DMS153 (cell line): ENCODE measurements around the gene SLITRK3.

Experiments used
- DNase-seq: peaks from one replicate; lab custom pipeline; 2025; lab: John Stamatoyannopoulos, UW

The SLITRK3 gene, protein sequence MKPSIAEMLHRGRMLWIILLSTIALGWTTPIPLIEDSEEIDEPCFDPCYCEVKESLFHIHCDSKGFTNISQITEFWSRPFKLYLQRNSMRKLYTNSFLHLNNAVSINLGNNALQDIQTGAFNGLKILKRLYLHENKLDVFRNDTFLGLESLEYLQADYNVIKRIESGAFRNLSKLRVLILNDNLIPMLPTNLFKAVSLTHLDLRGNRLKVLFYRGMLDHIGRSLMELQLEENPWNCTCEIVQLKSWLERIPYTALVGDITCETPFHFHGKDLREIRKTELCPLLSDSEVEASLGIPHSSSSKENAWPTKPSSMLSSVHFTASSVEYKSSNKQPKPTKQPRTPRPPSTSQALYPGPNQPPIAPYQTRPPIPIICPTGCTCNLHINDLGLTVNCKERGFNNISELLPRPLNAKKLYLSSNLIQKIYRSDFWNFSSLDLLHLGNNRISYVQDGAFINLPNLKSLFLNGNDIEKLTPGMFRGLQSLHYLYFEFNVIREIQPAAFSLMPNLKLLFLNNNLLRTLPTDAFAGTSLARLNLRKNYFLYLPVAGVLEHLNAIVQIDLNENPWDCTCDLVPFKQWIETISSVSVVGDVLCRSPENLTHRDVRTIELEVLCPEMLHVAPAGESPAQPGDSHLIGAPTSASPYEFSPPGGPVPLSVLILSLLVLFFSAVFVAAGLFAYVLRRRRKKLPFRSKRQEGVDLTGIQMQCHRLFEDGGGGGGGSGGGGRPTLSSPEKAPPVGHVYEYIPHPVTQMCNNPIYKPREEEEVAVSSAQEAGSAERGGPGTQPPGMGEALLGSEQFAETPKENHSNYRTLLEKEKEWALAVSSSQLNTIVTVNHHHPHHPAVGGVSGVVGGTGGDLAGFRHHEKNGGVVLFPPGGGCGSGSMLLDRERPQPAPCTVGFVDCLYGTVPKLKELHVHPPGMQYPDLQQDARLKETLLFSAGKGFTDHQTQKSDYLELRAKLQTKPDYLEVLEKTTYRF

DNA sequence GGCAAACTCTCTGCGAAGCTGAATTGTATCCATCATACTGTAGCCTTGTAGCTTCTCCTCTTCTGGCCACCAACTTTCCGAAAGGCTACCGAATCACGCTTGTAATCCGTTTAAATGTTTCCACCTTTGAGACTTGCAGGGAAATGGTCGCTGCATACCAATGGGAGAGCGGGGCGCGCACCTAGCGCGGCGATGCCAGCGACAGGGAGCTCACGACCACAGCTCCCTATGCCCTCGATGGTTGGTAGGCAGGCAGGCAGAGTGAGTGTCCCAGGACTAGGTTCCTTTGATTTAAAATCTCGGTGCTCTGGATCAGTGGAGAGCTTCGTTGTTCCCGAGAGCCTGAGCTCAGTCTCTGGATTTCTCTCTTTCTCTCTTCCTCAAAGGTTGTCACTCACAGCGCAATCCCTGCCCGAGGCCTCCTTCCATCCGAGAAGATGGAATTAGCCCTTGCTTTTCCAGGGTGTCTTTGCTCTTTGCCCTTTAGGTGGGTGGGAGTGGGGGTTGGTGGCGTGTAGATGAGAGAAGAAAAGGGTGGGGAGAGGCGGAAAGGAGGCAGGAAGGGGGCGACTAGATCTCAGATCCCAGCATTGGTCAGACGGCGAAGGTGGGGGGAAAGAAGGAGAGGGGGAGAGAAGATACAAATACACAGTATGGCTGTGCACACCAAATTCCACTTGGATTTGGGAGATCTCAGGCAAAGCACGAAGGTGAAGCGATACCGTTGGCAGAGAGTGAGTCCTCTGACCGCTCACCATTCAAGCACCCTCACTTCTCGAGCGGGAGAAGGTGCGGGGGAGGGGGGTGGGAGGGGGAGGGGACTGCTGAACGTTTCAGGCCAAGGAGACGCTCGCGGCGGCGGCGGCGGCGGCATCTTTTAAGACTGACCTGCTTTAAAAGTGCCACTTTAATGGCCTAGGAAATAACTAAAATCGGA is at the start of gene SLITRK3:
SLITRK3 (minus strand) TSS at position 745 of the 937 bp plus-strand sequence. CDS start 5,554 bp downstream, outside the sequence.
- DNase-seq = no peak

DNA sequence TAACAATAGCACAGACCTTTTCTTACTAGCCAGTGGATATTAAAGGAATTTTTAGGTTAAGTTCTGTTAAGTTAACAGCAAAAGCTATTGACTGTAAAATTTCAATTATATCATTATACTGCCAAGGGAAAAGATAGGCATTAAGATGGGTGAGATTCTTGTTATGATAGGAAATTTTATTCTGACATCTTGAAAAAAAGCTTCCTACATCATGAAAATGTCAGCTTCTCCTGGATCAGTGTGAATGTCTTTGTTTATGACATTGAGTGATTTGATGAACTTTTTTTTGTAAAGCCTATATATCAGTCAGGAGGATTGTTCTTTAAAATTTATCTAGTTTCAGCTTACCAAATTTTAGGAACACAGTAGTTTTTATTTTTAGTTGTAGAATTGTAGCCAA is 47.4 kb upstream of the SLITRK3 start:
- no peak for DNase-seq

DNA sequence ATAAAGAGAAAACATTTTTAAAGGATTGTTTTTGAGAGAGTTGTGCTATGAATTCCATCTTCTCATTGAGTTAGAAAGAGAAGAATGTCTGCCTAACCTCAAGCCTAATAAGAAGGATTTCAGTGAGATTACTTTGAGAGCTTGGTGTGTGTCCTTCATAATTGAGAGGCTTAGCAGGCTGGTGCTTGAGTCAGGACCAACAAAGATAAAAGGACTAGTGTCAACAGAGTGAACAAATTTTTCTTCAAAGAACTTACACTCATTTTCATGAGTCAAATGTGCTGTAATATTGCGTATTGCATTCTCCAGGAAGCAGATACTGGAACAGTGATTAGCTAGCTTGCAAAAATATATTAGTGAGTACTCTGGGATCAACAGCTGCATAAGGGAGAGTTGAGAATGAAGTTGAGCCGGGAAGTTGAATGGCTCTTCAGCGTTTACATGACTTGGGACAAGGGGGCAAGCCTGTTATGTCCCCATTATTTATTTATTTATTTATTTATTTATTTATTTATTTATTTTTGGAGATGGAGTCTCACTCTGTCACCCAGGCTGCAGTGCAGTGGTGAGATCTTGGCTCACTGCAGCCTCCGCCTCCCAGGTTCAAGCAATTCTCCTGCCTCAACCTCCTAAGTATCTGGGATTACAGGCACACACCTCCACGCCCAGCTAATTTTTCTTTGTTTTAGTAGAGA is 37.5 kb upstream of the SLITRK3 start:
- DNase-seq = no peak

DNA sequence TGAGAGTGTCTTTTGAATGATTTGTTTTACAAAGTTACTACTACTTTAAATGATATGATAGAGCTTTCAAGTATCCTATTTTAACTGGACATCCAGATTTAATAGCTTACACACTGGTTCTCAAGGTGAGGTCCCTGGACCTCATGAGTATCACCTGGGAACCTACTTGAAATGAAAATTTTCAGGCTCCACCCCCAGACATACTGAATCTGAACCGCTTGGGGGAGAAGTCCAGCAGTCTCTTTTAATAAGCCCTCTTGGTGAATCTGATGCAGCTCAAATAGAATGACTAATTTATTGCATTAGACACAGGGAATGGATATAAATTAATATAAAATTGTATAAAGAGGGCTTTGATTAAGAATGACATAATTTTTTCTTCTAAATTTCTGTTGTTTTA is 29.4 kb upstream of the SLITRK3 start:
- DNase-seq = no peak

DNA sequence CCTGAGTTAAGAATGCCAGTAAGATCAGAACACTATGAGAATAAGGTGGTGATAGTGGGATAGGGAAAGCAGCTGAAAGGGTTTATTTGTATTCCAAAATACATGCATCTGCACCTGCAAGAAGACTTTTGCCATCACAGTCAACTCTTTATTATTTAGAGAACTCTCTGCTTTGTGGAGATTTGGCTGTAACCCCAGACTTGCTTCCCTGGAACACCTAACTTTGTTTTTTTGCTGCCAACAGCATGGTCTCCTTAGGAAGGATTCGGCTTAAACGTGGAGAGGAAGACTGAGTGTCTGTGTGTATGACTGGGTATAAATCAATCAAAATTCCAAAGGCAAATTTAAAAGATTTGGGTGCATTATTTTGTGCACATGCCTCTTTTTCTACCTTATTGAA is 21.6 kb upstream of the SLITRK3 start:
- DNase-seq = no peak

DNA sequence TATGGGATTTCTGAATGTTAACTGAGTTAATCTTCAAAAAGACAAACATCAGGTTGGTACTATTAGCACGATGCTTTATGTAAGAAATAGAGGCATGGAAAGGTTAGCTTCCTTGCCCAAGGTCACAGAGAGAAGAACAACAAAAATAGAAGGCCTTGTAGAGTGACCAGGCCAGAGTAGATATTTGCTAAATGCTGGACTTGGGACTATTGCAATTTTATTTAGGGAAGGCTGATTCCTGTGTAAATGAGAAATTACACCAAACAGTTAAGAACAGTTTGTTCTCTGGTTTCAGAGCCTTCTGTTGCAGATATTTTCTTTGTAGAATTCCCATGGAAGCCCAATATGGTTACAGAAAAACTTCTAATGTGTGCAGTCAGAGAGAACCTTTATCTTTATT is 16.4 kb upstream of the SLITRK3 start:
- no peak for DNase-seq

DNA sequence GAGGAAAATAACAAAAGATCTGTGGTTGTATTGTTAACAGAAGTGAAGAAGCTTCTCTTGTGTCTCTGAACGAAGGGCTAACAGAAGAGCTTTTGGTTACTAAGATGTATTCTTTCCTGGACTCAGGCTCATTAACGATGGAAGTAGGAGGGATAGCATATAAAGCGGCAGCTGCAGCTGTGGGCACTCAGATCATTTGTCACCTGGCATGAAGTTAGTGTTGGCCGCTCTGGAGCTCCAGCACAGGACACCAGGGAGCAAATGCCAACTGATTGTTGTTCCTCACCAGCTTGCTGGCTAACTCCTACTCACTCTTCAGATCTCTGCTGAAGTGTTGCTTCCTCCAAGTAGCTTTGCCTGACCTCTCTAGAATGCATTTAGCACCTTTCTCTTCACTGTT is 15.5 kb upstream of the SLITRK3 start:
- no peak for DNase-seq

DNA sequence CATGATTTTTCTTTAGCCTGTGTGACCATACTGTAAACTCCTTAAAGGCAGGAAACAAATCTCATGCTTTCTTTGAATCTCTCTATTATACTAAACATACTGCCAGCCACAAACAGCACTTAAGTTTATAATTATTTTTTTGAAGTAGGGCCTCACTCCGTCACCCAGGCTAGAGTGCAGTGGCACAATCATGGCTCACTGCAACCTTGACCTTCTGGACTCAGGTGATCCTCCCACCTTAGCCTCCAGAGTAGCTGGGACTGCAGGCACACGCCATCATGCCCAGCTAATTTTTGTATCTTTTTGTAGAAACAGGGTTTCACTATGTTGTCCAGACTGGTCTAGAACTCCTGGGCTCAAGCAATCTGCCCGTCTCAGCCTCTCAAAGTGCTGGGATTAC is 14.5 kb upstream of the SLITRK3 start:
- no peak for DNase-seq

DNA sequence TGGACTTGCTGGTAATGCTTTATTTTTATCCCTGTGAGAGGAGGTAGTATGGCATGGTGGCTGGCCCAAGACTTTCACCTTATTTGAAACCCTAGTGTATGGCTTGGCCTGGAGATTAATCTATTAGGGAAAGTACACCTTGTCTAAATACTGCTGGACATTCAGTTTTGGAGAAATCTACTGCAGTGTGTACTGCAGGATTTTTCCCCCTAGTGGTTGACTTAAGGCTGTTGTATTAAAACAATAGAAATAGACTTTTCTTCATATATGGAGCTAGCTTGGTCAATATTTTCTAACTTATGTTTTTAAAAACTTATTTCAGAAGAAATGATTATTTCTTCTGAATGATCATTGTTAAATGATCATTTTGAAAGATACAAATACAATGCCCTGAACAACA is 13.9 kb upstream of the SLITRK3 start:
- DNase-seq = no peak

DNA sequence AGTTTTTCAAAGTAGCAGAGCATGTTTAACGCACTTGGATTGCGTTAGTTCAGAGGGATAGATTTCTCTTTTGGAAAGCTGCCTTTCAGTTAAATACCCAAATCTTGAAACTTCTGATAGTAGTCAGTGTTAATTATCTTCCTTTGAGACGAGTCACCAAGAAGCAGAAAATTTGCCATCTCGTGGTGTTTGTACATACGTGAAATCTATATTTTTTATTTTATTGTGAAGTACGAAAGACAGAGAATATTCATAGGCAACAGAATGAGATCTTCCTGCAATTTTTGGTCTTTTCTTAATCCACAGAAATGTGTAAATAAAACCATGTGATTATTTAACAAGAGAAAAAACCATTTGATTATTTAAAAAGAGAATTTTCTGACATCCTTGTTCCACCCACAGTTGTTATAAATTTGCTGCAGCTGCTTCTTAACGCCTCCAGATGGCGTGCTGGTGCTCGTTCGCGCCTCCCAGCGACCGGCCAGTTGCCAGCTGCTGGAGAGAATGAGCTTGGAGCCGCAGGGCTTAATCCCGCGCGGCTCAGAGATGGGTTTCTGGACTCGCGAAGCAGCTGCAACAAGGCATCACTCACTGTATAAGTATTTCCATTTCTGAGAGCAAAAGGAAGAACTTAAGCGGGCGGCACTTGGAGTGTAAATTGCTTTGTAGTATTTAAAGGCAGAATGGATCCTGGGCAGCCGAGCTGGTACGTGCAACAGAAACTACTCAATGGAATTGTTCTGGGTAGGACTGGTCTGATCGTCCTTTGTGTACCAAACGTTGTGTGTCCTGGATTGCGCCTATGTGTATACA is 10.5 kb upstream of the SLITRK3 start:
- peak; percentile 64 for DNase-seq

DNA sequence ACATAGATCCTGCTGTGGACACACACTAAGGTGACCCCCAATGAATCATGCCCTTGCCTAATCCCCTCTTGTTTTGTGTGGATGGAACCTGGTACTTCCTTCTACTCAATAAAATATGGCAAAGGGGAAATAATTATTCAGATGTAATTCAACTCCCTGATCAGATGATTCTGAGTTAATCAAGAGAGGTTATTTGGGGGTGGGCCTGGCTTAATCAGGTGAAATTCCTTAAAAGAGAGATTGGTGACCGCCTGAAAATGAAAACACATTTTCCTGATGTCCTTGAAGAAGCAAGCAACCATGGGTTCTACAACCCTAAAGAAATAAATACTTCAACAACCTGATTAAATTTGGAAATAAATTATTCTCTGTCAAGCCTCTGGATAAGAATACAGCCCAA is 8.3 kb upstream of the SLITRK3 start:
- no peak for DNase-seq

DNA sequence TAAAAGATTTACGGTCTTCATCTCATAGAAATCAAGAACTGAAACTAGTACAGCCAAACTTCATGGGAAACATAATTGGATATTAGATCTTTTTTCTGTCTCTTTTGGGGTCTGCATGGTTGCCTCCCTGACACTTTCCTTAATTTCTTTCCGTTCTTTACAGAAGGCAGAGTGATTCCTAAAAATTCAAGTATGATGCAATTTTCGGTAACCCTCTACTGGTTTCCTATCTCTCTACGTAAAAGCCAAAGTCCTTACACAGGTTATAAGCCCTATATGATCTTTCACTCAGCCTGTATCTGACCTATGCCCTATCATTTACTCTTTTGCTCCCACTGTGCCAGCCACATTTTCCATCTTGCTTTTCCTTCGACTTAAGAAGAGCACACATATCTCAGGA is 6.8 kb upstream of the SLITRK3 start:
- DNase-seq = no peak

DNA sequence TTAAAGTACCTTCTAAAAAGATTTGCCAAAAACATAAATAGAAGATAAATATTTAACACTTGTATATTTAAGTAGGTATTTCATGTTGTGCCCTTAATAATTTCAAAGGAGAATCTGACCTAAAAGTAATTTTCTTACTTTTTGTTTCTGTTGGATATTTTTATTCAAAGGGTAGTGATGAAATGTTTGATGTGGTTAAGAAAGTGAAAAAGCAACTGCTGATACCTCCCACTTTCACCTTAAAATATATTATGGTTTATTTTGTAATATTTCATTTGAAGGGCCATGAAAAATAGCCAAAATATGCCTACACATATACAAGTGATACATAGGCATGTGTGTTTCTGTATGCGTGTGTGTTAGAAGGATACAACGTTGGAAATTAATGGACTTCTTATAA is 5.8 kb upstream of the SLITRK3 start:
- no peak for DNase-seq

DNA sequence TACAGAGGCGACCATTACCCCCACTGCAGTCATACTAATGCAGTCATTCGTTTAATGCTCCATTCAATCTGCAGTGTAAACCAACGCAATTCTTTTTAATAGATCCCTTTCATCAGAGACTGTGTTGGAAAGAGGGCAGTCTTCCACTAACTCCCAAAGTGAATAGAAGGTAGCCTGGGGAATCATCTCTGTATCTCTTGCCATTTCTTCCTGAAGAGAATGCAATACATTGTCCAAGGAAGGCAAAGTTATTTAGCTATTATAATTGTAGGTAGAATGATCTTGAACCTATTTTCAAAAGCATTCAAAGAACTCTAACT is 1.3 kb upstream of the SLITRK3 start:
- DNase-seq = no peak

DNA sequence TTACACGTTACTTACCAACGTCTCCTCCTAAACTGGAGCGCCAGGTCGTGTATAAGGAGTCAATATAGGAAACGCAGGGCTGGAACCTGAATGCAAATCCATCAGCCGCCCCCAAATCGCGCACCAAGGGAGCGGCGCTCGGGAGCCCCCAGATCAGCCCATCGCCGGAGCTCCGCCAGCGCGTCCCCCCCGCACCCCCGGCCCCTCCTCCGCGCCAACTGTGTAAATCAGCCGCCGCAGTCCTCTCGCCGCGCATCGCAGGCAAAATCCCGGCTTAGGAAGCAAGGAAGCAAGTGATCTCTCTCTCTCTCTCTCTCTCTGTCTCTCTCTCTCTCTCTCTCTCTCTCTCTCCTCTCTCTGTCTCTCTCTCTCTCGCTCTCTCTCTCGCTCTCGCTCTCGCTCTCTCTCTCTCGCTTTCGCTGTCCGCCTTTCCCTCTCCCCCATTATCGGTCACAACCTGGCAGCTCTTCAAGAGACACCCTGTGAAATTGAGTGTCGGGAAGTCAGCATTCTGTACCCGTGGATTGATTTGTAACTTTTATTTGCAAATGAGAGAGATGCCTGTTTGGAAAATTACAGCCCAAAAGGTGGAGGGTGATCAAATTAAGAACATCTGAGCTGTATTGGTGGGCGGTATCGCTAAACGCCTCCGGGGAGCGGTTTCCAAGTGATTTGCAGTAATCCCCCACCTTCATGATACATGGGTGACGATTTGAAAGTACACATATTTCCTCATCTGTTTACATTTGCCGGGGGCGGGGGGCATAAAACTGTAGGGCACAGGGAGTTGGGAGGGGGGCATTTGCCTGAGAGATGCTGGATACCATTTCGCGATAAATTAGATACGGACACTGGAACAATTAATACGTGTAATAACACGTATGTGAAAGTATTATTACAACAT is 645 bp upstream of the SLITRK3 start:
- no peak for DNase-seq

DNA sequence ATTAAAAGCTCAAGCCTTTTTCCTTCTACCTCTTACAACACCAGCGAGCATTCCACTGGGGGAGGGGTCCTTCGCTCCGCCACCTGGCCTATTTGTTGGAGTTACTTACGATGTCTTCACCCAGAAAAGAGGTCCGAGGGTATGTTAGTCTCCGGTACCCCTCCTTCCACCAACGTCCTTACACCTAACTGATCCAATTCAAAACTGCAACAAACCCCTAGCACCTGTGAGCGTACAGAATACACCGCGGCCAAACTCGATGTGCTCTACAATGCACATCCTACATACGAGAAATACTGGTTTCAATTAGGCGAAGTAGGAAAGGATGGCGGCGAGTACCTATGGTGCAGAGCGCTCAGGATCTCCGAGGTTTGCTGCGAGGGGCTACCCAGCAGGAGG is 944 bp downstream of the SLITRK3 start:
- DNase-seq = no peak

DNA sequence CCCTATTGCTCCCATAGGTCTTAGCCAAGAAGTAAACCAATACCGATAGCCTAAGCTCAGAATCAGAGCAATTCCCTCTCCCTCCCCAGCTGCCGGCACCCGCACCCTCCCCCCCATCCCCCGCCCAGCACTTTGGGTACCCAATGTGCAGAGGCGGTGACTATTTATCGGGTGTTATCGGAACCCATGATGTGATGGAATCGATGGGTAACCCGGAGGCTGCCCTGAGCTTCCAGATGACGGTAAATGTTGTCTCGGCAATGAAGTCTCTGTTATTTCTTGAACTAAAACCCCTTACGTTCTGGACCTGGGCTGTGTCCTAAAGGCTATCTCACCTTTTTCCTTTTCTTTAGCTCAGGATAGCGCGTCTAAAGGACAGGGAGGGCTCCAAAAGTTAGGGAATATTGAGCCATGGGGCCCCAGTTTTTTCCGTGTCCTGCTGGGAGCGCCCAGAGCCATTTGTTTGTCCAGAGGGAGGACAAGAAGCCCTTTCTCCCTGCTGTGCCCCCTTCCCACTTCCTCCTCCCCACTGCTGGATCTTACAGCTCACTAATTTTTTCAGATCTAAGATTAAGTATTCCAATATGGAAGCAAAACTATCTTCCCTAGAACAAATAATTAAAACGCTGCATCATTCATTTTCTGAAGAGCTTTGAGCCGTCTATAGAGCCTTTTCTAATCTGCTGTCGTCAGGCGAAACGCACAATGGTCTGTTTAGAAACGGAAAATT is 1.5 kb downstream of the SLITRK3 start:
- no peak for DNase-seq

DNA sequence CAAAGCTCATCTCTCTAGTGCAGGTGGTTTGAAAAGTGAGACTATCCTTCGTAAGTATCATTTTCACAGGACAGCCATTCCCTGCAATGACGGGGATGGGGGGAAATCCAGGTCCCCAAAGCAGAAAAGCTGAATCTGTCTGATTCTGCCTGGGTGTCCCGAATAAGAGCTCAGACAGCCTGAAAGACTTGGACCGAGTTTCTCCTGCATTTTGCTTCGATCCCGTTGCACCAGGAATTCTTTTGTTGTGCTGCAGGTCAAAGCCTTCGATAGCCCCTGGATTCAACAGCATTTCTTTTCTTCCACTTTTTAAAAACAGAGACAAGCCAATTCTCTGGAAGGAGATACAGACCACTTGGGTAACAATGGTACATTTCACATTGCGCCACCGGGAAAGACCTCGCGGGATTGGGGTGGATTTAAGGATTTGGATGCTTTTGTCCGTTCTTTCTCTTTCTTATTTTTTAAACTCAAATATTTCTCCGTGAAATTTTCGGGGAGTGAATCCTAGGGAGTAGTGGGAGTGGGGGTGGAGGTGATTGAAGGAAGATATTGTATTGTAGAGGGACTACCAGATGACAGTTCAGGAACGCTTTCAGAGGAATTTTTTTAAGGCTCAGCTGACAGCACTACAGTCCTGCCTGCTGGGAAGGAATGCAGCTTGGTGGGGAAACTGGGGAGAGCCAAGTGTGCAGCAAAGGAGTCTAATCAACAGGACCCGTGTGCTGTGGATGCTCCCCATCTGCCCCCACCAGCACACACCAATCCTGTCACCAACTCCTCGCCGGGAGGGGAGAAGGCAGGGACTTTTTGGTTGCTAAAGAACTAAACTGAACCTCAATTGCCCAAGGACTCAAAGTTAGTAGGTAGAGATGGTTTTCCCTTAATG is 2.6 kb downstream of the SLITRK3 start:
- DNase-seq = no peak
